Measurements from ENCODE around the gene PROC. TPM values are rescaled to one million over a fixed set of nuclear protein-coding genes. Genes with fewer than 3 reads are reported as not detected.
A peak's percentile ranks its signal among the peaks of the same experiment; 100 is the strongest.

PROC gene
- total and polyA plus RNA-seq, 9 of the 15 experiments (the other 6 are each of a cell fraction or from before 2014, with no cell fraction given): not detected

GRCh38 chr2:127413782-127414637, 4.2 kb upstream of the PROC start (continued):
- no peak for TF ChIP-seq SAFB (IDR thresholded peaks at IDR 0.05; ENCODE audit: borderline replicate concordance, low read depth, low read length)
- TF ChIP-seq NFYB (IDR thresholded peaks at IDR 0.05; ENCODE audit: extremely low read depth, insufficient read length): no peak
- peak; percentile 65; the same call in 1 of the 2 replicates for TF ChIP-seq SMARCC2 (IDR thresholded peaks at IDR 0.05; ENCODE audit: low read depth)
- TF ChIP-seq SMAD2 (IDR thresholded peaks at IDR 0.05; ENCODE audit: low read depth, low read length): no peak
- TF ChIP-seq SIRT6 (IDR thresholded peaks at IDR 0.05; ENCODE audit: low read depth, low read length): no peak
- TF ChIP-seq NFE2L1 (tag; IDR thresholded peaks at IDR 0.05; ENCODE audit: borderline replicate concordance, low read depth): peak; percentile 84
- TF ChIP-seq SNRNP70 (optimal IDR thresholded peaks at IDR 0.05; ENCODE audit: low read depth, low read length): no peak
- no peak for TF ChIP-seq DMBX1 (CRISPR knock-in tag; IDR thresholded peaks at IDR 0.05; ENCODE audit: borderline replicate concordance)
- TF ChIP-seq MTF1 (CRISPR knock-in tag; IDR thresholded peaks at IDR 0.05; ENCODE audit: borderline replicate concordance): no peak
- no peak for TF ChIP-seq NR2F6 (CRISPR knock-in tag; IDR thresholded peaks at IDR 0.05)
- no peak for TF ChIP-seq E2F3 (CRISPR knock-in tag; IDR thresholded peaks at IDR 0.05)
- TF ChIP-seq ZNF316 (IDR thresholded peaks at IDR 0.05): peak; percentile 96
- no peak for TF ChIP-seq ZNF79 (CRISPR knock-in tag; IDR thresholded peaks at IDR 0.05; ENCODE audit: low read depth)
- no peak for TF ChIP-seq TAF9B (IDR thresholded peaks at IDR 0.05; ENCODE audit: partially characterized antibody)
- TF ChIP-seq BMI1 (IDR thresholded peaks at IDR 0.05; ENCODE audit: low read length): no peak
- no peak for TF ChIP-seq BHLHE40 (IDR thresholded peaks at IDR 0.05; ENCODE audit: low read length)
- TF ChIP-seq BCLAF1 (IDR thresholded peaks at IDR 0.05; ENCODE audit: borderline replicate concordance in 1 of 2, control insufficient read depth in 1 of 2, low read depth in 2 of 2, low read length in 1 of 2): no peak
- no peak for TF ChIP-seq CTBP1 (IDR thresholded peaks at IDR 0.05; ENCODE audit: borderline replicate concordance)
- TF ChIP-seq BCL6 (CRISPR knock-in tag; IDR thresholded peaks at IDR 0.05): no peak
- TF ChIP-seq RFX1 (IDR thresholded peaks at IDR 0.05): no peak
- TF ChIP-seq ZC3H11A (IDR thresholded peaks at IDR 0.05; ENCODE audit: low read depth, low read length): no peak
- no peak for TF ChIP-seq NCOA4 (IDR thresholded peaks at IDR 0.05; ENCODE audit: partially characterized antibody)
